Measurements from ENCODE around the gene GAS5. TPM values are rescaled to one million over a fixed set of nuclear protein-coding genes. Genes with fewer than 3 reads are reported as not detected.

Gene GAS5
- total RNA-seq (2021) (479 and 503 TPM in 2 replicates), Bru-seq, nascent RNA (percentile 100 among the genes with signal in this experiment), BruChase-seq, experiment 1, labeled RNA remaining after a 2-hour chase (percentile 99 among the genes with signal in this experiment), BruChase-seq, experiment 2, labeled RNA remaining after a 6-hour chase (percentile 98 among the genes with signal in this experiment)
- long read RNA-seq, transcript GAS5-221 (12 exons, 632 nt) = major isoform, 69 of 236 reads
- long read RNA-seq, partial matches to known transcripts = 14 of 236 reads
- long read RNA-seq, other reads (novel, unspliced or antisense) = 139 of 236 reads

DNA sequence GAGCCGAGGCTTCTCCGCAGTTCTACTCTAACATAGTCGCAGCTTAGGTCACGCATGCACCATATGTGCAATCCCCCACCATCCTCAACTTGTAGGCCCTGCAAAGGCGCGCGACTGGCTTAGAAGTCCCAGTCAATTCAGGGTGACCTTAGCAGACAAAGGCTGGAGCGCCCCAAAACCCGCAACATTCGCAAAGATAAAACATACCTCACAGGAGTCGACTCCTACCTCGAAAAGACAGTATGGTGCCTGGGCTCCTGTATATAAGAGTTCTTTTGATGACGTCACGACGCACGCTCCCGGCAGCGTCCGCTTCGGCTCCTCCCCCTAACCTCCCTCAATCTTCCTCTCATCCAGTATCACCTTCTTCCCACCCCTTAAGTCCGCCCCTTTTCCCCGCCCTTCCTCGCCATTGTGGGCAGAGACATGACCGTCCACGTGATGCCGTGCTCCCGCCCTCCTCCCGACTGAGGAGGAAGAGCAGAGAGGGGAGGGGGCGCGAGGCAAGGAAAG, at the start of gene GAS5:
Gene GAS5, minus strand, starts transcription at position 237 of the 513 bp plus-strand sequence.
- no peaks in the 10 kb centered on the region for H3K9me3 ChIP-seq (ENCODE audit: low read depth, low read length, poor library complexity, severe bottlenecking)
- peak; percentile 100 for DNase-seq (ENCODE audit: low spot score)
- no peaks in the 10 kb centered on the region for H3K27me3 ChIP-seq (replicated peaks; ENCODE audit: insufficient read depth, low read depth, low read length, poor library complexity)
- no TSS peak for BruUV-seq (replicated peaks)
- CTCF ChIA-PET = no interaction called here
- POLR2A ChIA-PET (ENCODE audit: low non-redundant PET) = interaction anchor here (0.6 to 0.7 kb wide), 3 partner anchors 35 to 391 kb away, joined by 3 to 4 read pairs (median 3); partner anchors contain the start of gene PRDX6
- peak within 1 kb of the TSS; percentile 76 for H3K4me3 ChIP-seq (ENCODE audit: low read depth, low read length, poor library complexity, severe bottlenecking)
- H3K36me3 ChIP-seq (ENCODE audit: insufficient read depth, low read length, poor library complexity, severe bottlenecking) = peaks cover 59% of the 10 kb centered on the region
- intact Hi-C loops (cut with micrococcal nuclease; ENCODE audit: unreplicated experiment) = loop anchor here (5.0 kb wide), 1 partner anchor 154 kb away; the partner anchor contains the start of gene RC3H1
- TF ChIP-seq, protein P1, sequence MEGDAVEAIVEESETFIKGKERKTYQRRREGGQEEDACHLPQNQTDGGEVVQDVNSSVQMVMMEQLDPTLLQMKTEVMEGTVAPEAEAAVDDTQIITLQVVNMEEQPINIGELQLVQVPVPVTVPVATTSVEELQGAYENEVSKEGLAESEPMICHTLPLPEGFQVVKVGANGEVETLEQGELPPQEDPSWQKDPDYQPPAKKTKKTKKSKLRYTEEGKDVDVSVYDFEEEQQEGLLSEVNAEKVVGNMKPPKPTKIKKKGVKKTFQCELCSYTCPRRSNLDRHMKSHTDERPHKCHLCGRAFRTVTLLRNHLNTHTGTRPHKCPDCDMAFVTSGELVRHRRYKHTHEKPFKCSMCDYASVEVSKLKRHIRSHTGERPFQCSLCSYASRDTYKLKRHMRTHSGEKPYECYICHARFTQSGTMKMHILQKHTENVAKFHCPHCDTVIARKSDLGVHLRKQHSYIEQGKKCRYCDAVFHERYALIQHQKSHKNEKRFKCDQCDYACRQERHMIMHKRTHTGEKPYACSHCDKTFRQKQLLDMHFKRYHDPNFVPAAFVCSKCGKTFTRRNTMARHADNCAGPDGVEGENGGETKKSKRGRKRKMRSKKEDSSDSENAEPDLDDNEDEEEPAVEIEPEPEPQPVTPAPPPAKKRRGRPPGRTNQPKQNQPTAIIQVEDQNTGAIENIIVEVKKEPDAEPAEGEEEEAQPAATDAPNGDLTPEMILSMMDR (conservative IDR thresholded peaks at IDR 0.05; ENCODE audit: low read depth, low read length) = no peak
- H3K4me1 ChIP-seq (ENCODE audit: insufficient read depth, low read length, poor library complexity, severe bottlenecking) = peaks cover 30% of the 10 kb centered on the region
- H3K27ac ChIP-seq (ENCODE audit: low read depth, low read length, poor library complexity, severe bottlenecking) = peak within 1 kb of the TSS; percentile 89

DNA sequence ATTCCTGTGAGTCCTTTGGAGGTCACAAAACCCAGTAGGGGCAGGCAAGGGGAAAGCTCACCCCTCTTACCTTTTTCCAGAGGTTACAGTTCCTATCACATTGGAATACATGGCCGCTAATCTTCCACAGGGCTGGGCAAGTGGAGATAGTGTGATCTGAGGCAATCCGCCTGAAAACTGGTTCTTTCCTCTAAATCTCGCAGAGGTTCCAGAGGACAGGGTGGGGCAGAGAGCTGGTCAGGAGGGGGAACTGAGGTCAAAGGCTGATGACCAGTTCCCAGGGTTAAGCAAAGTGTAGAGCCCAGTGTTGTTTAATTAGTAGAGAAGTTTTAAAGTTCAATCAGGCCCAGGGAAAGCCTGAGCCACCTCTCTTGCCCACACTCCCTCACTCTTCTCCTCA, 49.4 kb upstream of the GAS5 start, which contains the start of gene SERPINC1:
Gene SERPINC1, minus strand, starts transcription at position 179 of the 400 bp plus-strand sequence. Its CDS starts 68 bp downstream, at position 111.
- Histone ChIP-seq H3K27me3 (replicated peaks; ENCODE audit: insufficient read depth, low read depth, low read length, poor library complexity) (no peaks in the 10 kb centered on the region), H3K4me1 (ENCODE audit: insufficient read depth, low read length, poor library complexity, severe bottlenecking) (no peaks in the 10 kb centered on the region), H3K9me3 (ENCODE audit: low read depth, low read length, poor library complexity, severe bottlenecking) (no peaks in the 10 kb centered on the region), H3K27ac (ENCODE audit: low read depth, low read length, poor library complexity, severe bottlenecking) (no peak within 1 kb of the TSS), H3K4me3 (ENCODE audit: low read depth, low read length, poor library complexity, severe bottlenecking) (no peak within 1 kb of the TSS), H3K36me3 (ENCODE audit: insufficient read depth, low read length, poor library complexity, severe bottlenecking) (no peaks in the 10 kb centered on the region)
- TF ChIP-seq EZH2 (IDR thresholded peaks at IDR 0.05; ENCODE audit: borderline replicate concordance, low read depth, low read length, poor library complexity, severe bottlenecking) = no peak
- TF ChIP-seq, protein P1 (conservative IDR thresholded peaks at IDR 0.05; ENCODE audit: low read depth, low read length) = no peak
- DNase-seq (ENCODE audit: low spot score) = no peak
- no TSS peak for BruUV-seq (replicated peaks)
- POLR2A ChIA-PET (ENCODE audit: low non-redundant PET) = no interaction called here
- intact Hi-C loops (cut with micrococcal nuclease; ENCODE audit: unreplicated experiment) = no loop called here
- CTCF ChIA-PET = no interaction called here

DNA sequence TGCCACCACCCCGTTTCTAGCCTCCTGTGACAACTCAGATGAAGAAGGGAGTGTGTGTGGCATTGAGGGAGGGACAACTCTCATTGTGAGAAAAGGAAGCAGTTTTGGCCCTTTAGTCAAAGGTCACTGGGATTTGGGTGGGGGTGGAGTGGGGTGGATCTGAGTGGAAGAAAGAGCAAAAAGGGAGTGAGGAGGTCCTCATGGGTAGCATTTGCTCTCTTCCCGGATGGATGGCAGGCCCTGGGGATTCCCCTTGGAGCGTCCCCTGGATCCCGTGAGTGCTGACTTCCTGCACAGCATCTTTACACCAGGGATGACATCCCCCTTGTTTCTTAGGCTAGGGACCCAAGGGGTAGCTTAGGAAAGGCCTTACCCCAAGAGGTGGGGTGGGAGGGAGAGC, 48.9 kb upstream of the GAS5 start:
- Histone ChIP-seq H3K27ac (ENCODE audit: low read depth, low read length, poor library complexity, severe bottlenecking) (no peak overlapping the region), H3K9me3 (ENCODE audit: low read depth, low read length, poor library complexity, severe bottlenecking) (no peaks in the 10 kb centered on the region), H3K36me3 (ENCODE audit: insufficient read depth, low read length, poor library complexity, severe bottlenecking) (no peaks in the 10 kb centered on the region), H3K27me3 (replicated peaks; ENCODE audit: insufficient read depth, low read depth, low read length, poor library complexity) (no peaks in the 10 kb centered on the region), H3K4me1 (ENCODE audit: insufficient read depth, low read length, poor library complexity, severe bottlenecking) (no peaks in the 10 kb centered on the region), H3K4me3 (ENCODE audit: low read depth, low read length, poor library complexity, severe bottlenecking) (no peak overlapping the region)
- BruUV-seq (replicated peaks) = no TSS peak
- TF ChIP-seq EZH2 (IDR thresholded peaks at IDR 0.05; ENCODE audit: borderline replicate concordance, low read depth, low read length, poor library complexity, severe bottlenecking) = no peak
- TF ChIP-seq, protein P1 (conservative IDR thresholded peaks at IDR 0.05; ENCODE audit: low read depth, low read length) = no peak
- ChIA-PET CTCF (interaction anchor here (0.6 kb wide), 1 partner anchor 129 kb away, joined by 6 read pairs; no protein-coding TSS in a partner anchor), POLR2A (ENCODE audit: low non-redundant PET) (no interaction called here)
- intact Hi-C loops (cut with micrococcal nuclease; ENCODE audit: unreplicated experiment) = no loop called here
- DNase-seq (ENCODE audit: low spot score) = no peak
